Right ventricle myocardium inferior (tissue), 1 donor: ENCODE measurements around the gene CCDC102B. TPM values are rescaled to one million over a fixed set of nuclear protein-coding genes. Genes with fewer than 3 reads are reported as not detected.
"Not testable (repeated sequence)": the region's sequence is repeated elsewhere in the genome, so short reads cannot be mapped to it uniquely, and the experiment has no call there.

ENCODE experiments used
- ATAC-seq: fragments of 200-7000 bp; cut with Tn5 transposase; one replicate; pipeline ENCODE4 v1.9.1; 2020; ENCODE audit warnings: mild to moderate bottlenecking, moderate library complexity
- DNase-seq: peaks from one replicate; pipeline ENCODE4 v3.0.0; 2021; ENCODE audit errors: missing footprints
- intact Hi-C: fragments of 100-400 bp; cut with DNase I; formaldehyde crosslinking; loops from one replicate; pipeline ENCODE4 v1.11.0; 2022
- total RNA-seq: library from RNA; stranded (reverse); fragmentation: NEBNext Ultra II Directional; extraction: Animal tissue kit (Norgen Biotek cat#: 25700); gene quantifications from one replicate; pipeline ENCODE4 v1.2.1, GENCODE V29; 2021
- donor health status: DM: no; HTN: yes; CAD: no; lungs with severe emphysema.

CCDC102B gene
- total RNA-seq, 1 donor from 2014 or later = 3.9 TPM

DNA sequence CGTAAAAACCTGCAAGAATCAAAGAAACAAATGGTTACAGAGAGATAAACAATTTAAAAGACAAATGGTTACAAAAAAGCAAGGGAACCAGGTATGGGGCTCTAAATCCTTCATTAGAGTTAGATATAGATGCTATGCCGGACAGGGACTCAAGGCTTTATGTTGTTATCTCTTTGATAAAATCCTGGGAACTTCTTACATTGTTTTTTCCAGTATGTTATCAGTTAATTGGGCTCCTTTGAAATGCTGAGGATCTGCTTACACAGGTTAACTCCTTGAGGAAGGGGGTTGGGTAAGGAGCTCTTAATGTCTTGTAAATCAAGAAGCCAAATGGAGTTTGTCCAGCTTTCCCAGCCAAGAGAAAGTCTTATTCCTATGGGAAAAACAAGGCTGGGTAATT, 146.0 kb downstream of the CCDC102B start:
- DNase-seq, ATAC-seq, intact Hi-C loops: not testable (repeated sequence)

DNA sequence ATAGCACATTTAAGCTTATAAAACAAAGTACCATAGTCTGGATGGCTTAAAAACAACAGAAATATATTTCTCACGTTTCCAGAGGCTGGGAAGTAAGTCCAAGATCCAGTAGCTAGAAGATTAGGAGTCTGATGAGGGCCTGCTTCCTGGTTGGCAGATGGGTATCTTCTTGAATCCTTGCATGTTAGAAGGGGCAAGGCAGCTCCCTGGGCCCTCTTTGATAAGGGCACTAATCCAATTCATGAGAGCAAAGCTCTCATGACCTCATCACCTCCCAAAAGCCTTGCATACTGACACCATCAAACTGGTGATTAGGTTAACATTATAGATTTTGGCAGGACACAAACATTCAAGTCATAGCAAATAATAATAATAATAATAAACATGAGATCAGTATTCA, 146.4 kb downstream of the CCDC102B start:
- intact Hi-C loops = no loop called here
- no peak for DNase-seq
- no peak for ATAC-seq

DNA sequence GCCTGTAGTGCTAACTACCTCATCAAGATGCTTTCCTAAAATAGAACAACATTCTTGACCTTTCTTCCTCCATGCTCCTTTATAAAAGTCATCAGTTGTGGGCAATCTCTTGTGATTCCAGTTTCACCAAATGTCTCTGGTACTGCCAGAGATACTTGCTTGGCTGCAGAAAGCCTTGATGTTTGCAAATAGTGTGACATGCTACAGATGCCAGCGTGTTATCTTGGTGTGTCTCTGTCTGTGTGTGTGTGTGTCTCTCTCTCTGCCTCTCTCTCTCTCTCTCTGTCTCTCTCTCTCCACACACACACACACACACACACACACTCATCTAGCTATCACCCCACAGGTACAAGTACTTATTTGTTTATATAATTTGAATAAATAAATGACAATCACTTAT, 146.9 kb downstream of the CCDC102B start:
- DNase-seq (no peak), ATAC-seq (no peak)
- intact Hi-C loops = no loop called here

DNA sequence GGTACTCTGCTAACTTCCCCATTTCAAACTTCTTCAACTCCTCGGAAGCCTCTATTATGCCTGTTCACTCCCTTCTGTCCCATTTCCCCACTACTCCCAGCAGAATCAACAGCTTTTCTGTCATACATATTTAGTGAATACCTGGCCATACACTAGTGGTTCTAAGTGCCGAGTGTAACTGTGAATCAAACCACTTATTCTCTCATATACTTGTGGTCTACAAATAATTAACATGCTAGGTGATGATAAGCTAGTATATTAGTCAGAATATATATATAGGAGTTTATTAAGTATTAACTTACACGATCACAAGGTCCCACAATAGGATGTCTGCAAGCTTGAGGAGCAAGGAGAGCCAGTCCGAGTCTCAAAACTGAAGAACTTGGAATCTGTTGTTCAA, 150.7 kb downstream of the CCDC102B start:
- intact Hi-C loops = no loop called here
- ATAC-seq = no peak

DNA sequence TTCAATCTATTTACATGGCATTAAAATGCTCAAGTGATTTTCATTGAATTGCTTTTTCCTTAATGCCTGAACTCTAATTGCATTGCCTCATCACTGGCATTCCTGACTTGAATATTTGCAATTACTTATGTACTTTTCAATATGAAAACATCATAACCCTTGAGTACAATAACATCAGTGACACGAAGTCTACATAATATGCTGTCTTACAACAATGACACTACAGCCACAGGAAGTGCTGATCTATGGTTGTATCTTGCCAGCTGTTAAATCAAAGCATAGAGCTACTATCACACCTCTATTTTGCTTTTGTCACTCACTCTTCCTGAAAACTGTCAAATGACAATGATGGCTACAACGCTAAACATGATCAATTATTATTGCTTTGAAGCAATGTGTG, 156.9 kb downstream of the CCDC102B start:
- intact Hi-C loops = no loop called here
- ATAC-seq (no peak), DNase-seq (no peak)

More for the DNA sequence above, 150.7 kb downstream of the CCDC102B start:
- no peak for DNase-seq

DNA sequence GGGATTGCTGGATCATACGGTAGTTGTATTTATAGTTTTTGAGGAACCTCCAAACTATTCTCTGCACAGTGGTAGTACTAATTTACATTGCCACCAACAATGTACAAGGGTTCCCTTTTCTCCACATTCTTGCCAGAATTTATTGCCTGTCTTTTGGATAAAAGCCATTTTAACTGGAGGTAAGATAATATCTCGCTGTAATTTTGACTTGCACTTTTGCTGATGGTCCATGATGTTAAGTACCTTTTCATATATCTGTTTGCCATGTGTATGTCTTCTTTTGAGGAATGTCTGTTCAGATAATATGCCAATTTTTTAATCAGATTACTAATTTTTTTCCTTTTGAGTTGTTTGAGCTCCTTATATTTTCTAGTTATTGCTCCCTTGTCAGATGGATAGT, 158.8 kb downstream of the CCDC102B start:
- ATAC-seq (no peak), DNase-seq (no peak)
- intact Hi-C loops = no loop called here

DNA sequence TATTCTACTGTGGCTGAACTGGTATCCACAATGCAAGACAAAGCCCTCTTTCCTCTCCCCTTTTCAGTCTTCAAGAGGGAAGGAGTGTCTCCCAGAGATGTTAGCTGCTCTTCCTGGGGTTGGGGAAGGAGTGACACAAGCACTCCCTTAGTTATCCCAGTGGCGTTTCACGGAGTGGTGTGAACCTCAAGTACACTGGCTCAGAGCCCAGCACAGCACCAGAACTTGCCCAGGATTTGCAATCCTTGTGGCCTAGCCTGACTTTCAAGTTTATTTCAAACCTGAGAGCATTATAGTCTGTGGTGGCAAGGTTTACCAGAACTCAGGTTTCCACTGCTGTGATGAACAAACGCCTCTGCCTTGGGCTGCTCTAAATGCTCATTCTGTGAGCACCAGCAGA, 162.5 kb downstream of the CCDC102B start:
- DNase-seq (no peak), ATAC-seq (no peak)
- intact Hi-C loops = no loop called here

DNA sequence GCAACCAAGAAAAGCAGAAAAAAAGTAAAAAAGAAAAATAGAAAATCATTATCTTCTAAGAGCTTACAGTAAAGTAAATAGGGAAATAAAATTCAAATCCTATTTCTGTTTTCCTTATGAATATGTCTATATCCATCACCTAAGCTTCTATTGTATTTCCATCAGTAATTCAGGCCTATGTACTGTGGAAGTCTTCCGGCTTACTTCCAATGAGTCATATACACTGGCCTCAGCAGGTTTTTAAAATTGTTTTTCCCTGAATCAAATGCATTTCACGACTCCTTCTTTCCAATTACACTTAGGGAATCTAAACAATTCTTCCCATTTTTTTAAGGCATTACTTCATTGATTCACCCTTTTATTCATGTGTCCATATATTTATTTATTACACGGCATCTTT, 164.7 kb downstream of the CCDC102B start:
- intact Hi-C loops = no loop called here
- ATAC-seq (no peak), DNase-seq (no peak)

DNA sequence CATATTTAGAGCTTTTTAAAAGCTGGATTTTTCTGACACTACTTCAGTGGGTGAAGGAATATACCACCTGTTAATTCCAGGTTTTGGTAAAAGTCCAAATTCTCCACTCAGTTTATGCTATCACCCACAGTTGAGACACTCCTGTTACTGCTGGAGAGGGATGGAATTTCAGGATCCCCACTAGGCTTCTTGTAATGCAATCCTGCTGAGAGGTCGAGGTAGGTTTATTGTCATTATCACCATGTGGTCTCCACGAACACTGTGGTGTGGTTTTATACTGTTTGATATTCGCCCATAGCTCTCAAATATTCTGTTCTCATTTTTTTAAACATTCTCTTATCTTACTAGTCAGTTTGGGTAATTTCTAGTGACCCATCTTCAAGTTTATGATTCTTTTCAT, 167.9 kb downstream of the CCDC102B start:
- no peak for DNase-seq
- no peak for ATAC-seq
- intact Hi-C loops = no loop called here

DNA sequence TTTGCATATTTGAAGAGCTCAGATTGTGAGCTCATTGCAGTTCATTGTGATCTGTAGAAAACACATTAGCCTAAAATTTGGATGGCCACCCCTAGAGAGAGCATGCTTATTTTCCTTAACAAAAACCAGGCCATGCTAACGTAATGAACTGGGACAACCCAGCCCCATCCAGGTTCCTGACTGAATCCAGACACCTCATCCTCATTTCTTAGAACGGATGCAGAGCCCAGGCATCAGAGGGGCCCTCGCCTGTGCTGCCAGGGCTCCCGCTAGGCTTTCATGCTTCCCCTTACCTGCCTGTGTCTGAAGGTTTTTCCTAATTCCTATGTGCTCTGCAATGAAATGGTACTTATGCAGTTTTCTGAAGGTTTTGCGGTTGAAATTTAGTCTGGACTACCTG, 171.1 kb downstream of the CCDC102B start:
- intact Hi-C loops = no loop called here
- no peak for DNase-seq
- no peak for ATAC-seq

DNA sequence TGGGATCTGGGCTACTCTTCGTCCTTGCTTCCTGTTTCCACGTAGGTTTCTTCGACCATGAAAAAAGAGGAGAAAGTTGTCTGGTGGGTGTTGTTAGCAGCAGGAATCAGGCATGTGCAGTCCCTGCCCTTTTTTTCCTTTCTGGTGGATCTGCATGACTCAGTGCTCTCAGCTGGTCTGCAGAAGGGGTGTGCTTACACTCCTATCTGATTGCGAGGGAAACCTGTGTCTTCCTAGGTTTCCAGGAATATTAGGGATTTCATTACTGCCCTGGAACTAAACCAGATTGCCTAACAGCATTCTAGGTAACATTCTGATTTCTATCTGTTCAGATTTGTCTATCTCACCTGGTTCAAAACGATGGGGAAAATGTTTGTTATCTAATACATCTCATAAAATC, 174.3 kb downstream of the CCDC102B start:
- ATAC-seq (no peak), DNase-seq (no peak)
- intact Hi-C loops = no loop called here

DNA sequence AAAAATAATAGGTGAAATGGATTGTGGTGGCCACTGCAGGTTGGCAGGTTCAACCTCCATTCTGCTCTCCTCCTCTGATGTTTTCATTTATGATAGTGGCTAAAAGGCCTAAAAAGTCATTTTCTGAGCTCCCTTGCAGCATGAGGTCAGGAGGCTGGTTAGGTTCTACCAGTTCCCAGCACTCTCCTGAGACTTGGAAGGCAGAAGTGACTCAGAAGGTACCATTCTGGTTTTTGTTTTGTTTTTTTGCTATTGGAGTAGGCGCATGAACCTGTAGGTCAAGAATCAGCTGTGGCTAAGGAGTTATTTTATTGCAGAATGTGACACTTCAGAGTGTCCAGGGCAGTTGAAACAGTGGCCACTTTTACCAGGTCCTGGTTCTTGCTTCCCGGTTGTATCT, 181.9 kb downstream of the CCDC102B start:
- intact Hi-C loops = no loop called here
- ATAC-seq (no peak), DNase-seq (no peak)

DNA sequence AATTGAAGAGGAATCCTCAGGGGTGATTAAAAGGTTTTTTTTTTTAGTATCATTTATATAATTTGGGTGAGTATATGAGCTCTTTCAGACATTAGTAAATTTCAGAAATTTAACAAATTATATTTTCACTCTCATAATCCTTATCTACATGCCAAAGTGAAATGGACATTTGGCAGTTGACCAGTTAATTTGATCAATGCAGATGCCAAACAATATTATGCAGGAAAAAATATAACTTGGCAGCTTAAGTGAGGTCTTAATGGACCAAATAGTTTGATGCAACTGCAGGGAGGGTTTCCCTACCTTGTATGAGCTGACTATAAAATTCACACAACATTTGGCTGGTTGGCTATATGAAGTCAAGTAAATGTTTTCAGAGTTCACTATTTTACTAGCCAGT, 185.2 kb downstream of the CCDC102B start:
- no peak for DNase-seq
- intact Hi-C loops = no loop called here
- ATAC-seq = no peak

DNA sequence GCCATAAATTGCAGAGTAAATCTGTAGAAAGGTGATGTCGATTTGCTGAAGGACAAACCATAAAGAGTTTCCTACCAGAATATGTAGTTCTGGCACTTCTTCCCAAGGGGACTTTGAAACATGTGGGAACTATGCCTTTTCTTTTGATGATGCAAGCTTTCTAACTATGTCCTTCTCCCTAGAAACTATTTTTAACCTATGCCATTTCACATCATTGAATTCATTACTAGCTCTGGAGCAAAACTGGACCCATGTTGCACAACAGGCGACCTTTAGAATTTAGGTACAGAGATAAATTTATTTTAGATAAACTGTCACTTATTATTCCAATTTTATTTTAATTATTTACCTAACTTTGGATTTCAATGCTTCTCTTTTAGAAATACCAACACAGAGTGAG, 186.5 kb downstream of the CCDC102B start:
- no peak for DNase-seq
- ATAC-seq = no peak
- intact Hi-C loops = no loop called here

DNA sequence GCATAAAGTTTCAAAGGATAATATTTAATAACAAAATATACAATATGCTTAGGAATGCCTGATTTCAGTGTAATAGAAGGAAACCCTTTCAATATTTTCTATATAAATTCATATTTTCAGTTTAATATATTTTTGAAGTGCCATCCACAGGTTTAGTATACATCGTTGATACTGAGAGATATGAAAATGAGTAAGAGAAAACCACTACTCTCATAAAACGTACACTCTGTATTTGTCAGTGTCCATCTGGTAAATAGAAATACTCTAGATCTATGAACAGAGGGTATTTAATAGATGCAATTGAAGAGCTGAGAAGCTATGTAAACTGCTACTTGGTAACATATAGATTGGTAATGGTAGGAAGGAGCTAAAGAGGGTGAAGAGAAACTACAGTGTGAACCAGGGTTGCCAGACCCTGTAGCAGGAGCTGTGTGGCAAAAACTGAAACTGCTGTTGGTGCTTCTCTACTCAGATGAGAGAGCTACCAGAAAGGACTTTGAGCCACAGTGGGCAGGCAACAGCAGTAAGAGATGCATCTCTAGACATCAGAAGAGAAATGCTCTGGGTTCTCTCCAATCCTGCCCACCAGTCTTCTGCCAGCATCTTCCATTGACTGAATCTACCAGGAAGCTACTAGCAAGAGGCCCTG, 187.4 kb downstream of the CCDC102B start:
- intact Hi-C loops = no loop called here
- ATAC-seq = no peak
- DNase-seq = no peak

DNA sequence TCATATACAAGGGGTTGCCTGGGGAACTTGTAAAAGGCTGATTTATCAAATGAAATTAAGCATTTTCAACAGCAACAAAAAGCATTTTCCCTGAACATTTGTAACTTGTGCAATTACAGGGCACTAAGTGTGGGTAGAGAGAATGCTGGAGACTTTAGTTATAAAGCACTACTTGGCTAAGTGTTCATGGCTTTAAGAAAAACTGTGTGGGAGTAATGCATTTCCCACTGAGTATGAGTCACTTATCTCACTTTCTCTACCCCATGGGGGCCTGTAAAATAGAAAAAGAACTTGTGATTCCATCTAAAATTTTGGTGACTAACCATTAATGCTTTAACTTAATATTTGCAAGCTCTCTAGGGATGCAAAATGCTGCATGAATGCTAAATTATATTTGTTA, 193.4 kb downstream of the CCDC102B start:
- intact Hi-C loops = no loop called here
- DNase-seq (no peak), ATAC-seq (no peak)

DNA sequence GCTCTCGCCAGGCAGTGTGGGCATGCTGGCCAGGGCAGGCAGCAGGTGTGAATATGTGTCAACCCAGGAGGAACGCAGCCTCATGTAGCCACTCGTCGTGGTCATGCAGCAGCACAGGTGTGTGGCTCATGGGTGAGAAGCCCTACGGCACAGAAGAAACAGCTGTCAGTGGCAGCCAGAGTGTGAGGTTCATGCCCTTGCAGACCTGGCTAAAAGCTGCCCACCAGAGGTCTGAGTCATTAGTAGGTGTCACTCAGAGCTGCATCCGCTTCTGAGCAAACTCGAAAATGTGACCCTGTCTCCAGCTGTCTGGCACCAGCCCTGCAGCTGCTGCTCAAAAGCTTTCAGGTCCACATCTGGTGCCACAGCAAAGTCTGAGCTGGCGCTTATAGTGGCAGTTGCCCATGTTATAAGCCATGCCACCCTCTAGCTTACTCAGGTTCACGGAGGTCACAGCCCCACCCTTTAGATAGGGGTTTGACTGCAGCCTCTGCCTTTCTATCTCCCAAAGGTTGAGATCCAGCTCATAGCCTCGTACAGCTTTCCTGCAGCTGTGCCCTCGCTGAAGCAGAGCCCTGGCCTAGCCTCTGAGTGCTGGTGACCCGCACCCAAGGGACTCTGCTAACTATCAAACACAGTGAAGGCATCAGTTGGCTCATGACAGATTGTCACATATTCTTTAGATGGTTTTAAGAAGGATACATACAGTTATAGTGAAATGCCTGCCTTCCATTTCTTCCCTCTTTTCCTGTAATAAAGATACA, 195.0 kb downstream of the CCDC102B start:
- ATAC-seq (no peak), DNase-seq (no peak)
- intact Hi-C loops = no loop called here

DNA sequence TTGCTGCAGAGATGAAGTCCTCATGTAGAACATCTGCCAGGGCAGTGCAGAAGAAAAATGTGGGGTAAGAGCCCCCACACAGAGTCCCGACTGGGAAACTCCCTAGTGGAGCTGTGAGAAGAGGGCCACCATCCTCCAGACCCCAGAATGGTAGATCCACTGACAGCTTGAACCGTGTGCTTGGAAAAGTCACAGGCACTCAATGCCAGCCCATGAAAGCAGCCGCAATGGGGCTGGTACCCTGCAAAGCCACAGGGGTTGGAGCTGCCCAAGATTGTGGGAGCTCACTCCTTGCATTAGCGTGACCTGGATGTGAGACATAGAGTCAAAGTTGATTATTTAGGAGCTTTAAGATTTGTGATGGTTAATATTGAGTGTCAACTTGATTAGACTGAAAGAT, 197.8 kb downstream of the CCDC102B start:
- ATAC-seq (no peak), DNase-seq (no peak)
- intact Hi-C loops = no loop called here

DNA sequence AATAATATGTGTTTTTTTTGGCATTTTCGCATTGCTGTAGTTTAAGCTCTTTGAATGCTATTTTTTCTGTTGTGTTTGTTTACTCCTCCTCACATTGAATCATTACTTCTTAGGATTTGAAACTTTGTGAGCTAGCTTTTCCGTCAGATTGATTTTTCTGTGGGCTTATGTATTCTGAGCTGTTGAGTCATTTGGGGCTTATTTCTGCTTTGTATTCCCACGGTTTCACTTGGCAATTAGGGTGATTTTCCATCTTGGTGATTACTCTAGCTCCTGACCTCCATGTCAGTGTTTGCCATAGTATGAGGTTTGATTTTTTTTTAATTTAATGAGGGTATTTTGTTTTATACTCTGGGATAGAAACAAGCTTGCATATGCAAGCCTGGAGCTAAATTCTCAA, 200.0 kb downstream of the CCDC102B start:
- intact Hi-C loops = no loop called here
- DNase-seq (no peak), ATAC-seq (no peak)

DNA sequence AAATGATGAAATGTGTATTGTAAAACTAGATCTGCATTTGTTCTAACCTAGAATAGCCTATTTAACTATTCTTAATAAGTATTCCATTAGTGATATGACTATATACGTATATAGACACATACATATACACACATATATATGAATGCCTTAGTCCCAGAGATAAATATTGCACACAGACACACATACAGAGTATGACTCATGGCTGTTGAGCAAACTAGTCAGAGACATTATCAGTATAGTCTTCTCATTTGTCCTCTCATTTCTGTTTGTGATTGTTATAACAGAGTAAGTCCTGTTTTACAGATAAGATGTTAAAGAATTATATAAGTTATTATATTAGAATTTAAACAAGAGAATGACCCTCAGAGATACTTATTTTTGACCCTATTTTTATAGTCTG, 202.5 kb downstream of the CCDC102B start:
- DNase-seq (no peak), ATAC-seq (no peak)
- intact Hi-C loops = no loop called here

DNA sequence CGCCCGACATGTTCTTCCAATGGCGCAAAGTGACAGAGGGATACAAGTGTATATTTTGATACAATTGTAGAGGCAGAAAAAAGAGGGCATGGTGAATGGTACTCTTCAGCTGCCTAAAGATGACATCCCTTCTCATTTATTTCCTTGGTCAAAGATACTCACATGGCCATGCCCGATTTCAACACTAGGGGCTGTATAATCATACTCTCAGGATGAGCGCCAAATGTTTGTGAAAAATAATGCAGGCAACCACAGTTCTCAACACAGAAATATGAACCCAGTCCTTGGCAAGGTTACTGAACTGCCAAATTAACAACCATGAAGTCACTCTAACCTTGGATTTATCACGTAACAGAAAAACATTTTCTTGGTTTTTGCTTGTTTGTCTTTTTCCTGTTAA, 204.4 kb downstream of the CCDC102B start:
- intact Hi-C loops = no loop called here
- no peak for ATAC-seq
- DNase-seq = no peak
